Lung (tissue), 12 donors: ENCODE data around the gene RACGAP1. TPM values are rescaled to one million over a fixed set of nuclear protein-coding genes. Genes with fewer than 3 reads are reported as not detected.

Experiments used
- ATAC-seq: fragments of 200-7000 bp; cut with Tn5 transposase; one replicate; pipeline ENCODE4 v1.9.1; 2020; ENCODE audit warnings: moderate number of reproducible peaks; ENCODE audit not compliant: insufficient read depth, low FRiP score
- DNase-seq, 3 donors: peaks; one replicate each; pipeline ENCODE4 v3.0.0-alpha.2; 2013 to 2017
- H3K27ac ChIP-seq, 2 donors: one replicate each; pipeline ENCODE4 v1.5.1; 2013; ENCODE audit warnings: mild to moderate bottlenecking in 2 of 2, moderate library complexity in 2 of 2, control low read depth in 1 of 2, inconsistent platforms in 1 of 2, low read depth in 1 of 2, low read length in 1 of 2
- H3K27me3 ChIP-seq, 3 donors: one replicate each; pipeline ENCODE4 v1.5.1; 2013; ENCODE audit warnings: low read length in 2 of 3; ENCODE audit not compliant: control insufficient read depth in 3 of 3, insufficient read depth in 3 of 3
- H3K36me3 ChIP-seq, 4 donors: one replicate each; pipeline ENCODE4 v1.5.1; 2013; ENCODE audit warnings: low read length in 4 of 4, mild to moderate bottlenecking in 1 of 4, moderate library complexity in 1 of 4; ENCODE audit not compliant: control insufficient read depth in 4 of 4, insufficient read depth in 4 of 4
- H3K4me1 ChIP-seq, 5 donors: one replicate each; pipeline ENCODE4 v1.5.1; 2013; ENCODE audit warnings: low read length in 5 of 5, mild to moderate bottlenecking in 2 of 5, moderate library complexity in 1 of 5; ENCODE audit not compliant: control insufficient read depth in 5 of 5, insufficient read depth in 5 of 5
- H3K4me3 ChIP-seq: one replicate; pipeline ENCODE4 v1.5.1; 2013; ENCODE audit warnings: mild to moderate bottlenecking, control low read depth, moderate library complexity
- H3K9ac ChIP-seq, 2 donors: one replicate each; pipeline ENCODE4 v1.5.1; 2013; ENCODE audit warnings: low read length in 2 of 2, control low read depth in 1 of 2; ENCODE audit not compliant: insufficient read depth in 1 of 2
- H3K9me3 ChIP-seq, 4 donors: one replicate each; pipeline ENCODE4 v1.5.1; 2013; ENCODE audit warnings: low read length in 3 of 4, mild to moderate bottlenecking in 1 of 4, moderate library complexity in 1 of 4; ENCODE audit not compliant: control insufficient read depth in 4 of 4, insufficient read depth in 3 of 4
- CTCF ChIP-seq: IDR thresholded peaks from 2 replicates; pipeline ENCODE4 v1.5.1; 2012; ENCODE audit warnings: mild to moderate bottlenecking; ENCODE audit errors: control extremely low read depth, extremely low read depth
- WGBS, 2 donors: extraction: QIAGEN DNeasy Blood & Tissue Kit; methylation state at CpG; one replicate each; pipeline ENCODE4 v1.1.7; 2013; 5-methylcytosine and 5-hydroxymethylcytosine counted together
- polyA plus RNA-seq, 2 donors: library from polyadenylated mRNA; stranded (reverse); fragments of 200-250 nt; gene quantifications; one replicate each; pipeline ENCODE4 v1.2.1, GENCODE V29; 2013
- total RNA-seq, 2 donors: library from RNA; depleted of rRNA in 1 of 2; stranded (reverse); fragments of >200 nt in 1 of 2; gene quantifications; one replicate each; pipeline ENCODE4 v1.2.1, GENCODE V29; 2014 to 2021
- donor health status: control.
- donor health status: control.
- donor health status: Bipolar disorder and iron deficiency.
- donor health status: healthy.
- donor health status: DM: yes; HTN: yes; CAD: no.

RACGAP1 gene
- total and polyA plus RNA-seq, 4 donors: 3.8 to 26.8 (median 10.2) TPM

GRCh38 chr12:50005175-50005574 lies 20.1 kb downstream of the RACGAP1 start:
- no peak for DNase-seq
- no peak for ATAC-seq
- Histone ChIP-seq H3K4me3 (no peak overlapping the region), H3K27me3 (no peaks in the 10 kb centered on the region), H3K4me1 (peaks cover 0 to 8% (median 0%) of the 10 kb centered on the region in 5 donors), H3K9me3 (no peaks in the 10 kb centered on the region), H3K36me3 (peaks cover 0 to 16% (median 5%) of the 10 kb centered on the region in 4 donors), H3K9ac (no peak overlapping the region), H3K27ac (no peak overlapping the region)
- 81 to 95% methylated on average over 3 of the region's 3 CpGs for WGBS, 2 donors
- no peak for TF ChIP-seq CTCF

GRCh38 chr12:50004696-50005095 lies 20.6 kb downstream of the RACGAP1 start:
- H3K9ac ChIP-seq: no peak overlapping the region
- H3K4me3 ChIP-seq: no peak overlapping the region
- no peaks in the 10 kb centered on the region for H3K27me3 ChIP-seq
- H3K4me1 ChIP-seq: peaks cover 0 to 8% (median 0%) of the 10 kb centered on the region in 5 donors
- H3K9me3 ChIP-seq: no peaks in the 10 kb centered on the region
- TF ChIP-seq CTCF: no peak
- no peak overlapping the region for H3K27ac ChIP-seq
- ATAC-seq (no peak), DNase-seq (no peak)
- H3K36me3 ChIP-seq: peaks cover 0 to 16% (median 5%) of the 10 kb centered on the region in 4 donors

- Histone ChIP-seq H3K27me3 (no peaks in the 10 kb centered on the region), H3K27ac (no peak overlapping the region), H3K4me1 (peaks cover 0 to 8% (median 0%) of the 10 kb centered on the region in 5 donors), H3K9me3 (no peaks in the 10 kb centered on the region), H3K36me3 (peaks cover 0 to 19% (median 8%) of the 10 kb centered on the region in 4 donors), H3K4me3 (no peak overlapping the region), H3K9ac (peak overlapping the region in 1 of 2 donors; percentile 1)
- TF ChIP-seq CTCF: no peak
- DNase-seq (peak in 2 of 3 donors; percentile 31 to 41), ATAC-seq (no peak)
- WGBS, 2 donors: 75 to 86% methylated on average over 2 of the region's 2 CpGs
These were observed 21.7 kb downstream of the RACGAP1 start for GRCh38 chr12:50003595-50003994.

GRCh38 chr12:49998453-49998852 lies 26.8 kb downstream of the RACGAP1 start:
- WGBS, 2 donors: 93 to 98% methylated on average over 2 of the region's 2 CpGs
- TF ChIP-seq CTCF: no peak
- H3K36me3 ChIP-seq: peaks cover 0 to 16% (median 9%) of the 10 kb centered on the region in 4 donors

More at GRCh38 chr12:49998453-49998852, 26.8 kb downstream of the RACGAP1 start:
- no peak for DNase-seq
- no peak for ATAC-seq
- Histone ChIP-seq H3K9me3 (no peaks in the 10 kb centered on the region), H3K27me3 (no peaks in the 10 kb centered on the region), H3K4me3 (no peak overlapping the region), H3K27ac (no peak overlapping the region), H3K9ac (no peak overlapping the region), H3K4me1 (peaks cover 0 to 4% (median 0%) of the 10 kb centered on the region in 5 donors)
